MG63 (cell line): ENCODE data around the gene EEF1AKMT3. TPM values are rescaled to one million over a fixed set of nuclear protein-coding genes. Genes with fewer than 3 reads are reported as not detected.

ENCODE experiments used
- DNase-seq: peaks from one replicate; pipeline ENCODE4 v3.0.0-alpha.2; 2020
- H3K27me3 ChIP-seq: fragments of 250-450 bp; sonication (Bioruptor Pico); 2 replicates; pipeline ENCODE4 v1.5.1; 2020; ENCODE audit warnings: mild to moderate bottlenecking, moderate library complexity
- H3K36me3 ChIP-seq: fragments of 250-450 bp; sonication (Bioruptor Pico); 2 replicates; pipeline ENCODE4 v1.5.1; 2020; ENCODE audit warnings: mild to moderate bottlenecking, moderate library complexity
- H3K4me3 ChIP-seq: fragments of 250-450 bp; sonication (Bioruptor Pico); 2 replicates; pipeline ENCODE4 v1.5.1; 2020; ENCODE audit warnings: mild to moderate bottlenecking, moderate library complexity
- H3K9me3 ChIP-seq: fragments of 250-450 bp; sonication (Bioruptor Pico); 2 replicates; pipeline ENCODE4 v1.5.1; 2020; ENCODE audit warnings: mild to moderate bottlenecking, moderate library complexity
- total RNA-seq: library from RNA; depleted of rRNA; stranded (reverse); fragments of >200 nt; shearing (Covaris generic); gene quantifications from 2 replicates; pipeline ENCODE4 v1.2.3, GENCODE V29; 2014; ENCODE audit warnings: low replicate concordance

Gene EEF1AKMT3
- total RNA-seq, 1 experiment from 2014 or later, result 20.9 TPM

DNA sequence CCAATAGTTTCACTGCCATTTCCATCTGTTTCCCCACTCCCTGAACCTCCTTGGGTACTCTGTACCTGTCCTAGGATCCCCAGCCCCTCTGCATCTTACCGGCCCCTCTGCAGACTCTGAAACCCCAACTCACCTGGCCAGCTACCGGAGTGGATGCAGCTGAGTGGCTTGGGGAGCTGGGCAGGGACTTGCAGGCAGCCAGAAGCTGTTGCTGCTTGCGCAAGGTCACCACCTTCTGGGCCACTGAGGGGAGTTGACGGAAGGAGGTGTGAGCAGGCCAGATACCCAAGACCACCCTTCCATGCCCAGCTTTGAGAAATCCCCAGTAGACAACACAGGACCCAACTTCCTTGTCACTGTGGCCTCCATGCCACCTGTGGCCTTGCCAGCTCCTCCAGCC lies 40.1 kb upstream of the EEF1AKMT3 start:
- Histone ChIP-seq H3K27me3 (peaks cover 23% of the 10 kb centered on the region), H3K4me3 (no peak overlapping the region)
- DNase-seq, result no peak

DNA sequence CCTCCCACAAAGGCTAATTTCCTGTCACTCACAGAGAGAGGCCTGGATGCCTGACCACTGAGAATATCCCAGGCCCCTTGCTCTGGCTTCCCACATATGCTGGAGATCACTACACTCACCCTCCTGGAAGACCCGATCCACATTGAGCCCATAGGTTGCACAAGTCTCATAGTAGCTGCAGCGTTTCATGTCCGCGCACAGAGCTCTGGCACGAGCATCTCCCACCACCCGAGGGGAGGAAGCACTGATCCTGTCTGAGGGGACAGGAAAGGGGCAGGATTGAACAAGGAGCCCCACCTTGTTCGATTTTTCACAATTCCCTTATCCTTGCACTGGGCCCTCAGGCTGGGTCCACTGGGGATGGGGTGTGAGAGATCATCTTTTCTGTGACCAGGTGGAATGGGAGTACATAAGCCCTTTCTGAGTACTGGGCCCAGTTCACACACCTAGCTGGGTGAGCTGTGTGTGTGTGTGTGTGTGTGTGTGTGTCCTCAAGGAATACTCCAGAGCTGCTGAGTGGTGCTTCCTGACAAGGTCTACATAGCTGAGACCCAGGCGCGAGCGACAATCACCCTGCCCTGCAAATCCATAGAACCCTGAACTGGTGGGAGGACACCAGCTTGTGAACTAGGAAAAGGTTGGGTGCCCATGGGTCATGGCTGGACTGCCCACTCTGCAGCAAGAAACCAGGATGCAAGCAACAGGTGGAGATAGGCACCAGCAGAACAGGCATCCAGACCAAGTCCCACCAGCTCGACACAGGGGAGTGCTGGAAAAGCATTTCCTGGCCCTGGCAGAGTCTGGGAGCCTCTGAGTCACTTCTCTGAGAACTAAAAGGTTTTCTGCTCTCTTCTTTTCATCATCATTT lies 39.5 kb upstream of the EEF1AKMT3 start:
- DNase-seq, result no peak
- Histone ChIP-seq H3K9me3 (no peaks in the 10 kb centered on the region), H3K36me3 (no peaks in the 10 kb centered on the region), H3K4me3 (no peak overlapping the region), H3K27me3 (peaks cover 30% of the 10 kb centered on the region)

More for the DNA sequence above, 40.1 kb upstream of the EEF1AKMT3 start:
- no peaks in the 10 kb centered on the region; the same call in 1 of the 2 replicates for H3K36me3 ChIP-seq
- no peaks in the 10 kb centered on the region for H3K9me3 ChIP-seq

DNA sequence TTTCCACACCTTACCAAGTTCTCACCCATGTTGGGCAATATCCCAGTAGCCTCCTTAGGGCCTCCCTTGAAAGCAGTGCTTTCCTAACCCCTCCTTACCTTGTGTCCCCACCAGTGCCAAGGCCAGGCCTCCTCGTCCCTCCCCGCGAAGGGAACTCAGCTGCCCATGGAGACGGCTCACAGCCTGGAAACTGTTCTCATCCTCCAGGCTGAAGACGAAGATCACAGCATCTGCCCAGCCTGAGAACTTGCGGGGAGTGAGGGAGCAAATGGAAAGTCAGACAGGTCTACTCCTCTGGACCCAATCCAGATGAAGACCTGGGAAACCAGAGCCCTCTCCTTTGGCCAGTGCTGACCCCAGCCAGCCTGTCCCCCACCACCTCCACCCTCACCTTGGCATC lies 38.5 kb upstream of the EEF1AKMT3 start:
- Histone ChIP-seq H3K9me3 (no peaks in the 10 kb centered on the region), H3K27me3 (peaks cover 33% of the 10 kb centered on the region), H3K36me3 (no peaks in the 10 kb centered on the region), H3K4me3 (no peak overlapping the region)
- no peak for DNase-seq

DNA sequence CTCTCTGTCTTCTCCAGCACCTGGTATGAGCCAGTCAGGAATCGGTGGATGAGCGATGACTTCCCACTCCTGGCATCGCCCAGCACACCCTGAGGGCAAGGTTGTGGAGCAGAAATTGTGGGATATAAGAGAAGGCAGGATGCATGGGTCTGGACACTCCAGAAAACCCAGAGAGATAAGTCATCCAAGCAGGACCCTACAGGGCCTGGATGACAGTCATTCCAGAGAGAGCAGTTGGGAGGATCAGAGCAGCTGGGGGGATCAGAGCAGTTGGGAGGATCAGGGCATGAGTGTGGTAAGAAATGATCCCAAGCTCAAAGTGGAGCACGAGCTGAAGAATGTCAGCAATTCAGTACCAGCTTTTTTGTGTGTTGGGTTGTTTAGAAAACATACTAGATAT lies 37.8 kb upstream of the EEF1AKMT3 start:
- Histone ChIP-seq H3K27me3 (peaks cover 40% of the 10 kb centered on the region), H3K4me3 (no peak overlapping the region), H3K36me3 (no peaks in the 10 kb centered on the region), H3K9me3 (no peaks in the 10 kb centered on the region)
- no peak for DNase-seq

DNA sequence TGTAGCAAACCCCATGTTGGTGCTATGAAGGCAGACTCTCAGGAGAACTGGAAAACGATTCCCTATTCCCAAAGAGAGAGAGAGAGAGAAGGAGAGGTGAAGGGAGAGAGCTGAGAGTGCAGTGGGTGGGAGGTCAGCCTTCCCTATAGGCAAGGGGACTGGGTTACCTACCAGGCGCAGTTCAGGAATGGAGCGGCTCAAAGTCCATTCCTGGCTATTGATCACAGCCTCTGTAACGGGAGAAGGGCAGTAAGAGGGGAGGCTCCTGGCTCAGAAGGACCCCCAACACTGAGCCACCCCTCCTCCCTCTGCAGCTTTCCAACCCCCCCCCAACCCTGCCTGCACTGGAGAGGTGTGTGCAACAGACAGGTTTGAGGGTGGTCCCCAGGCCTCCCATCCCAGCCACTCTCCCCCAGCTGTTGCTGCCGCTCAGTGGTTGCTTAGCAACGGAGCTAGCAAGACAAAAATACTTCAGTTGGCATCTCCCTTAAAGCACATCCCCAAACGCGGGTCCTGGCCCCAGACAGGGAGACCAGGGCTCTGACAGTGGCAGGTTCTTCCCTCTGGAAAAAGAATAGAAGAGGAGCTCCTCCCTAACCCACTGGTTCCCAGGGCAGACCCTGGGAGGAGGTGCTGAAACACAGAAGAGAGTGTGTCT lies 37.1 kb upstream of the EEF1AKMT3 start:
- Histone ChIP-seq H3K36me3 (no peaks in the 10 kb centered on the region), H3K27me3 (peaks cover 43% of the 10 kb centered on the region), H3K9me3 (no peaks in the 10 kb centered on the region), H3K4me3 (no peak overlapping the region)
- DNase-seq, result no peak

DNA sequence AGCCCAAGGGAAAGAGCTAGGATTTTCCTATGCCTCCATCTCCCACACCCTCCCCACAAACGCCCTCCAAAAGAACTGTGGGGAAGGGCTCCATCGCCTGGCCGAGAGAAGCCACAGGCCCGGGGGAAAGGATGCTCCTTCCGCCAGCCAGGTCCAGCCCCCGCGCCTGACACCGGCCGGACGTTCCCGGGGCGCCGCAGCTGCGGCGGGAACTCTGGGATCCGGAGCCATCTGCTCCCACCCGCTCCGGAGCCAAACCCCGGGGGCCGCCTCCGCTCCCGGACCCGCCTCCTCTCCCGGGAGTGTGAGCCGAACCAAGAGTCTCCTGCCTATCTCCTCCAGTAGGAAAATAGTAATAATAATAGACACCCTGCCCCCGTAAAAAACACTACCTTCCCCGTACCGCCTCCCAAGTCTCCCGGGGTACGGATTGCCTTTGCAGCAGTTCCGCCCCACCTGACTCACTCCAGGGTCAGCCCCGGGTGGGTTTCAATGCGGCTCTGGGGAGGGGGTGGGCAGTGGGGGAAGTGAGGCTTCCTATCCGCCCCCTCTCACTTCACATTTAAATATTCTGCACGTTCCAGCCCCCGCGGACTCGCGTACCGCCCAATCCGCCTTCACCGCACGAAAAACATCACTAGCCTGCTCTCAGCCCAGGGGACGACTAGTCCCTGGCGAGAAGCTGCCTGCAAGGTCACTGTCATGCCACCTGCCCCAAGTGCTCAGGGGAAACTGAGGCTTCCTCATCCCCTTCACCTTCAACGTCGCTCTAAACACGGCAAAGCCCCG lies 36.3 kb upstream of the EEF1AKMT3 start:
- no peaks in the 10 kb centered on the region for H3K36me3 ChIP-seq
- DNase-seq, result peak; percentile 49

DNA sequence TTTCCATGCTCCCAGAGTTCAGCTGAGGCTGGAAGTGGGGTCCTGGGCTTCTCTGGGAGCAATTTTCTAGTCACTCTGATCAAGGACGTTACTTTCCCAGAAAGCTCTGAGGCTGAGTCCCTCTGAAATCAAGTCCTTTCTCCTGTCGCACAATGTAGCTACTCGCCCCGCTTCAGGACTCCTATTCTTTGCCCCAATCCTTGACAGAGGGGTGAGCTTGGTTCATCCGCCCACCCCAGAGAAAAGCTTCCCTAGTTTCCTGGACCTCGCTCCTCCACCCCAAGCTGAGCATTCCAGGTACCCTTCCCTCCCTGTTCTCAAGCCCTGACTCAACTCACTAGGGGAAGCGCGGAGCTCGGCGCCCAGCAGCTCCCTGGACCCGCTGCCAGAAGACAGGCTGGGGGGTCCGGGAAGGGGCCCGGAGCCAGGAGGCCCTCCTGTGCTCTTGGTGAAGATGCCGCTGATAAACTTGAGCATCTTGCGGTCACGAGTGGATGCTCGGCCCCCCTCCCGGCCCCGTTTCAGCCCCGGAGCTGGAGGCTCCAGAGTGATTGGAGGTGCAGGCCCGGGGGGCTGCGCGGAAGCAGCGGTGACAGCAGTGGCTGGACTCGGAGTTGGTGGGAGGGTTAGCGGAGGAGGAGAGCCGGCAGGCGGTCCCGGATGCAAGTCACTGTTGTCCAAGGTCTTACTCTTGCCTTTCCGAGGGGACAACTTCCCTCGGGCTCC lies 35.5 kb upstream of the EEF1AKMT3 start:
- no peak for DNase-seq
- Histone ChIP-seq H3K27me3 (peaks cover 43% of the 10 kb centered on the region), H3K4me3 (no peak overlapping the region), H3K36me3 (no peaks in the 10 kb centered on the region), H3K9me3 (no peaks in the 10 kb centered on the region)

More for the DNA sequence above, 36.3 kb upstream of the EEF1AKMT3 start:
- Histone ChIP-seq H3K4me3 (peak overlapping the region; percentile 17), H3K9me3 (no peaks in the 10 kb centered on the region), H3K27me3 (peaks cover 43% of the 10 kb centered on the region)

DNA sequence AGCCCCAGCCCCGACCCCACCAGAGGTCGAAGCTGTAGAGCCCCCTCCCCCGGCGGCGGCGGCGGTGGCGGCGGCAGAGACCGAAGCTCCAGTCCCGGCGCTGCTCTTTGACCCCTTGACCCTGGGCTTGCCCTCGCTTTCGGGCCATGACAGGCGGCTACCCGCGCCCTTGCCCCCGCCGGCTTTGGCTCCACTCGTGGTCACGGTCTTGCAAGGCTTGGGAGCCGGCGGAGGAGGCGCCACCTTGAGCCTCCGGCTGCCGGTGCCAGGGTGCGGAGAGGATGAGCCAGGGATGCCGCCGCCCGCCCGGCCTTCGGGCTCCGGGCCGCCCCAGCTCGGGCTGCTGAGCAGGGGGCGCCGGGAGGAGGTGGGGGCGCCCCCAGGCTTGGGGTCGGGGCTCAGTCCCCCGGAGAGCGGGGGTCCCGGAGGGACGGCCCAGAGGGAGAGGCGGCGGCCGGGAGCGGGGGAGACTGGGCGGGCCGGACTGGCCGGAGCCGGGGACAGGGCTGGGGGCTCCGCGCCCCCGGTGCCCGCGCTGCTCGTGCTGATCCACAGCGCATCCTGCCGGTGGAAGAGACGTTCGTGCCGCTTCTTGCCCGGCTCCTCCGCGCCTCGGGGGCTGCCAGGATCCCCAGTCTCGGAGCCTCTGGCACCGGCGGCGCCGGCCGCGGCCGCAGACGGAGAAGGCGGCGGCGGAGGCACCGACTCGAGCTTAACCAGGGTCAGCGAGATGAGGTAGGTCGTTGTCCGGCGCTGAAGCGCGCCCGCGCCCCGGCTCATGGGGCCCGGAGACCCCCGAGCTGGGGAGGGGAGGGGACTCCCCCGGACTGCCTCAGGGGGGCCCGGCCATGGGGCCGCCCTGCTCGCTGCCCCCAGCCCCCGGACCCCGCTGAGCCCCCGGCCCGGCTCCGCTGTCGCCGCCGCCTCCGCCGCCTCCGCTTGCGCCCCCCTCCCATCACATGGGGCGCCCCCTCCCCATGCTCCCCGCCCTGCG lies 34.6 kb upstream of the EEF1AKMT3 start:
- Histone ChIP-seq H3K9me3 (no peaks in the 10 kb centered on the region), H3K4me3 (no peak overlapping the region), H3K36me3 (no peaks in the 10 kb centered on the region), H3K27me3 (peaks cover 43% of the 10 kb centered on the region)
- DNase-seq, result no peak

DNA sequence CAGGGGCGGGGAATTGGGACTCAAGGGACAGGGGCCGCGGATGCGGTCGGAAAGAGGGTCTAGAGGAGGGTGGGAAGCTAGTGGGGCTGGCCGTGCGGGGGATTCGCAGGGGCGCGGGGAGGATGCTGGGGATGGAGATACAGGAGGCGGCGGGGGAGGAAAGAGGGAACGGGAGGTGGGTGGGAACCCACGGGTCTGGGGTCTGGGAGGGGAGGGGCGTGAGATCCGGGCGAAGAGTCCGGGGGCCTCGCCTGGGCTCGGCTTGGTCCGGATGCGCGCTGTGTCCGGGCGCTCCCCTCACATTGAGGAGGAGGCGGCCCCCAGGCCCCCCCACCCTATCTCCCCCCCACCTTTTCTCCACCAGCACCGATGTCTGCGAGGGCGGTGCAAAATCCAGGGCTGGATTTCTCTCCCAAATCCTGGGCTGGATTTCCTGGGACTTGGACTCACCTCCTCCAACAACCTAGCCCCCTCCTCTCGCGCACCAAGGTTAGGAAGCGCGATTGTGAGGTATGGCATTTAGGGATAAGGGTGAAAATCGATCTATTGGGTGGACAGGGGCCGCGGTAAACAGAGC lies 33.7 kb upstream of the EEF1AKMT3 start, which contains the start of gene AGAP2:
Gene AGAP2 (minus strand): TSS at position 82 of the 577 bp plus-strand sequence. CDS start 496 bp downstream, outside the sequence.
- no peaks in the 10 kb centered on the region for H3K9me3 ChIP-seq

DNA sequence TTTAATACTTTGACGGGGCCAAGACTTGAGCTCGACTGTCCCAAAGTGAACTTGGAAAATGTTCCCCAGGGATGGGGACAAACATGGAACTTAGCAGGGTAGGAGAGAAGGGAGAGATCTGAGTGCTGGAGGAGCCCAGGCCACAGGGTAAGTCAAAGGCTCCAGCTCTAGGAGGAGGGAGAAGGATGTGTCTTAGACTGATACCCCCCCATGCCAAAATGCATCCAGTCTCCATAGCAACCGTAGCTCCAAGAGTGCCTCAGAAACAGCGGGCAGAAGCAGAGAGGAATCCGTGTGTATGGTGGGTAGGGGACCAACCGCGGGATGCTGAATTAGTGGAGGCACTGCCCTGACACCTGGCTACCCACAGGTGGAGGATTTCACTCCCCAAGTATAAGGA lies 33.0 kb upstream of the EEF1AKMT3 start:
- H3K36me3 ChIP-seq, result no peaks in the 10 kb centered on the region
- no peak for DNase-seq
- peaks cover 43% of the 10 kb centered on the region for H3K27me3 ChIP-seq
- H3K4me3 ChIP-seq, result no peak overlapping the region
- H3K9me3 ChIP-seq, result no peaks in the 10 kb centered on the region

More for the DNA sequence above, 33.7 kb upstream of the EEF1AKMT3 start, which contains the start of gene AGAP2:
- H3K27me3 ChIP-seq, result peaks cover 43% of the 10 kb centered on the region
- no peaks in the 10 kb centered on the region for H3K36me3 ChIP-seq
- H3K4me3 ChIP-seq, result no peak within 1 kb of the TSS
- DNase-seq, result no peak

DNA sequence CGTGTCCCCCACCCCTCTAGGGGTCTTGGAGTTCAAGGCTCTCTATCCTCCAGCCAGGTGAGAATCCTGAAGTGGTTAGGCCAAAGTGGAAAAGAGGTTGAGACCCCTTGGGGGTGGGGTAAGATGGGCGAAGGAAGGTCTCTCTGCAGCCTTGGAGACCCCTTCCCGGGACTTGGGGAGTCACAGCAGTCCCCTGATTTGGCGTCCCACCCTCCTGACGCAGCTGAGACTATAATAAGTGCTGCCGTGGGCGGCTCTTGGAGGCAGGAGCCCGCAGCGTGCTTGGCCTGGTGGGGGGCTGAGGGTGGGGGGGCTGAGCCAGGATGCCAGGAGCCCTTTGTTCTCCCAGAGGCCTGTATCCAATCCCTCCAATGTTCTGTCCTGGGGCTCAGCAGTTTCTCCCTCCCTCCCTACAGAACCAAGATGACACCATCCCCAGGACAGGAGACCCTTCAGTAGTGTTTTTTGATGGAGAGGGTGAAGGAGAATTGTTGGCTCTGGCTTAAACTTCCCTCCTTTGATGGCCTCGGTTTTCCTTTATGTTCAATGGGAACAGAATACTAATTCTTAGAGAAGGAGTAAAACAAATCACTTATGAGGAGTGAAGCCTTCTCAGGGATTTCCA lies 32.4 kb upstream of the EEF1AKMT3 start:
- H3K9me3 ChIP-seq, result no peaks in the 10 kb centered on the region
- H3K27me3 ChIP-seq, result peaks cover 43% of the 10 kb centered on the region
- 0 out of 2 replicates have a peak, but pooled peaks cover 1% of the 10 kb centered on the region for H3K36me3 ChIP-seq
- no peak overlapping the region for H3K4me3 ChIP-seq
- no peak for DNase-seq

DNA sequence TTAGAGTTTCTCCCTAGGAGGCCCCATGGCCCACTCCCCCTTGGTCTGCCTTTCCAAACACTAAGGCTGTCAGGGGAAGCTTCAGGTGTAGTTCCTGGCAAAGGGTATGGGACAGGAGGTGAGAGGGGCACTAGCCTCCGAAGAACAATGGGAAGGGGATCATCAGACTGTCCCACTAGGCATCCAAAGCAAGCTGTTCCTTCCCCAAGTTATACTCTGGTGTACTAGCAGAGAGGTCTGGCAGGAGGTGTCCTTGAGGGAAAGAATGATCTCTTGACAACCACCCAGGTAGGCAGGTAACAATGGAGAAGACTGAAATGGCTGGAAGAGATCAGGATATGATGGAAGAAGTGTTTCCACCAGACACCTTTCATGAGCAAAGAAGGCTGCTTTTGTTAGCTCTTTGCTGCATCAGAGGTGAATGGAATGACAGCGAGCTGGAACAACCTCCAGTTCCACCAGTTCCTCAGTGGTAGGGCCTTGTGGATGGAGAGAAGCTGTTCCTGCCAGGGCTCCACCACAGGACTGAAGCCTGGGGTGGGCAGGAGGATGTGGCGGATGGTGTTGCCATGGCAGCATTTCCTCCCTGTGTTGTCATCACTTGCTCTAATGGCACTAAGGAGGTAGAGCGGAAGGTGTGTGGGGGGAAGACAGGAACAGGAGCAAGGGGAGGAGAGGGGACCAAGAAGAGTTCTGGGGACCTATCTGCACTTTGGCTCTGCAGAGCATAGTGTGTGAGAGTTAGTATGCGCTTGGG lies 31.6 kb upstream of the EEF1AKMT3 start:
- peaks cover 35% of the 10 kb centered on the region for H3K27me3 ChIP-seq
- no peaks in the 10 kb centered on the region for H3K9me3 ChIP-seq
- no peak for DNase-seq
- H3K36me3 ChIP-seq, result peaks cover 5% of the 10 kb centered on the region; the same call in 1 of the 2 replicates
- no peak overlapping the region for H3K4me3 ChIP-seq

DNA sequence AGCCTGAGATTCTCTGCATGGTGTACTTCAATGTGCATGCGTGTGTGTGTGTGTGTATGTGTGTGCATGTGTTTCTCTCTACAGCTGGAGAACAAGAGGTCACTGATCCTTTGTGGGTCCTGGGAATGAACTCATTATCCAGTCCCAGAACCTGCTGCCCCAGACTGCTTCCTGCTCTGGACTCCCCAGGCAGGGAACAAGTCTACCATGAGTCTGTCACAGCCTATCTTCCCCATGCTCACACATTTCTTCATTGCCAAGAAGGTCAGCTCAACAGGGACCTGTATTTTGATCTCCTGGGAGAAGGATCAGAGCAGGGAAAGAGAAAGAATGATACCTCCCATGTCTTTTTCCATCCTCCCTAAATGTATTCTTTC lies 31.0 kb upstream of the EEF1AKMT3 start:
- Histone ChIP-seq H3K4me3 (no peak overlapping the region), H3K36me3 (peaks cover 5% of the 10 kb centered on the region; the same call in 1 of the 2 replicates), H3K9me3 (no peaks in the 10 kb centered on the region), H3K27me3 (peaks cover 29% of the 10 kb centered on the region)
- no peak for DNase-seq
